ENCODE data around the gene ECEL1.

DNA sequence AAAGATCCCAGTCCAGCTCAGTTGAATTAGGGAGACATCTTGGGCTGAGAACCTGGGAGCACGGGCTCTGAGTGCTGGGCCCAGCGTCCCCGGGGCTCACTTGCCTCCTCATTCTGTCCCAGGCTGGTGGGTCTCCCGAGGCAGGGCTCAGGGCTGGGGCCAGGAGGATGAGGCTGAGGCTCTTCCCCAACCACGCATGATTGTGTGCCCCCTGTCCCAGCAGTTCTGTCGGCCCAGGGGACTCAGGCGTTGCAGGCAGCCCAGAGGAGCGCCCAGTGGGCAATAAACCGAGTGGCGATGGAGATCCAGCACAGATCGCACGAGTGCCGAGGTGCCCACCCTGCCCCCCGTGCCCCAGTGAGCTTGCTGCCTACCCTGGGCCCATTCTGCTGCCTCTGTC is 33.5 kb upstream of the ECEL1 start:
- TF ChIP-seq, protein P1, sequence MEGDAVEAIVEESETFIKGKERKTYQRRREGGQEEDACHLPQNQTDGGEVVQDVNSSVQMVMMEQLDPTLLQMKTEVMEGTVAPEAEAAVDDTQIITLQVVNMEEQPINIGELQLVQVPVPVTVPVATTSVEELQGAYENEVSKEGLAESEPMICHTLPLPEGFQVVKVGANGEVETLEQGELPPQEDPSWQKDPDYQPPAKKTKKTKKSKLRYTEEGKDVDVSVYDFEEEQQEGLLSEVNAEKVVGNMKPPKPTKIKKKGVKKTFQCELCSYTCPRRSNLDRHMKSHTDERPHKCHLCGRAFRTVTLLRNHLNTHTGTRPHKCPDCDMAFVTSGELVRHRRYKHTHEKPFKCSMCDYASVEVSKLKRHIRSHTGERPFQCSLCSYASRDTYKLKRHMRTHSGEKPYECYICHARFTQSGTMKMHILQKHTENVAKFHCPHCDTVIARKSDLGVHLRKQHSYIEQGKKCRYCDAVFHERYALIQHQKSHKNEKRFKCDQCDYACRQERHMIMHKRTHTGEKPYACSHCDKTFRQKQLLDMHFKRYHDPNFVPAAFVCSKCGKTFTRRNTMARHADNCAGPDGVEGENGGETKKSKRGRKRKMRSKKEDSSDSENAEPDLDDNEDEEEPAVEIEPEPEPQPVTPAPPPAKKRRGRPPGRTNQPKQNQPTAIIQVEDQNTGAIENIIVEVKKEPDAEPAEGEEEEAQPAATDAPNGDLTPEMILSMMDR (IDR thresholded peaks at IDR 0.05; ENCODE audit: low read depth, low read length), result no peak
- TF ChIP-seq EZH2phosphoT487 (IDR thresholded peaks at IDR 0.05; ENCODE audit: low read depth), result no peak
